ENCODE results near the gene CFAP99.

CFAP99 gene

DNA sequence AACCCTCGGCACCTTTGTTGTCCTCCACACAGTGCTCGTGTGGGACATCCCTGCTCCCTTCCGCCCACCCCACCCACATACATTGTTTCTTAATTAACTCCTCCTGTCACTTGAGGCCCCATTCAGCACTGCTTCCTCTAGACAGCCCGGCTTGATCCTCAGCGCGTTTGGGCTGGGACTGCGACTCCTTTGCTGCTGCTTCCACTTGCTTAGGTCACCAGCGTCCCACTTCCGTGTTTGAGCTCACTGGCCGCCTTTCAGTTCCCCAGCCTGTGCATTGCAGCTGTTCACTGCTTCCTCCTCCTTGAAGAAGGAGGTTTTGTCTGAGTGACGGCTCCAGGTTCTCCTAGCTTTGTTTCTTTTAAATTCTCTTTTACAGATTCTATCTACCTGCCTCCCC, 66.2 kb downstream of the CFAP99 start:
- H3K4me1 ChIP-seq (ENCODE audit: control insufficient read depth, low read length): peaks cover 62% of the 10 kb centered on the region
- peaks cover 68% of the 10 kb centered on the region for H4K20me1 ChIP-seq (ENCODE audit: control insufficient read depth, insufficient read depth, low read depth, low read length)

DNA sequence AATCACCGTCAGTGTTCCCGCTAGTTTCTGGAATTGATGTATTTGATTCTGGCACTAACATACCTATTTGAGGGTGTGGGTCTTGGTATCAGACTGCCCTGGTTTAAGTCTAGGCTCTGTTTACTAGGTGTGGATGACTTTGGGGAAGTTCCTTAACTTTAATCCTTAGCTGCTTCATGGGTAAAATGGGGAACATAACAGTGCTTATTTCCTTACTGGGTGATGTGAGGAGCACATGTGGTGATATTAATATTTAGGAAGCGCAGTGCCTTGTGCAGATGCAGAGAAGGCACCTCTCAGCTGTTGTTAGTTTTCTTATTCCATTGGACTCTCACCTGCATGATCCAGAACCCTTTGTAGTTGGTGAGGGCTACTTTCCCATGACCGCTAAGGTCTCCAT, 67.2 kb downstream of the CFAP99 start:
- Histone ChIP-seq H3K27ac (ENCODE audit: low read depth, low read length) (peak overlapping the region; percentile 80; the same call in 1 of the 2 replicates), H3K9me2 (replicated peaks; ENCODE audit: control insufficient read depth, low read length) (no peaks in the 10 kb centered on the region), H4K20me1 (ENCODE audit: control insufficient read depth, insufficient read depth, low read depth, low read length) (peaks cover 63% of the 10 kb centered on the region), H3K9me3 (ENCODE audit: control insufficient read depth, insufficient read depth, low read length) (no peaks in the 10 kb centered on the region), H3K4me3 (ENCODE audit: low read length) (no peak overlapping the region), H3F3A (ENCODE audit: control insufficient read depth, insufficient read depth) (peaks cover 28% of the 10 kb centered on the region), H3K4me2 (ENCODE audit: low read length) (peak overlapping the region; percentile 74), H3K4me1 (ENCODE audit: control insufficient read depth, low read length) (peaks cover 52% of the 10 kb centered on the region), H3K27me3 (ENCODE audit: control insufficient read depth, low read length) (no peaks in the 10 kb centered on the region), H3K36me3 (ENCODE audit: control insufficient read depth, low read length) (peaks cover 68% of the 10 kb centered on the region), H3K79me2 (ENCODE audit: control insufficient read depth, low read length) (peaks cover 96% of the 10 kb centered on the region)
- TF ChIP-seq, protein P1, sequence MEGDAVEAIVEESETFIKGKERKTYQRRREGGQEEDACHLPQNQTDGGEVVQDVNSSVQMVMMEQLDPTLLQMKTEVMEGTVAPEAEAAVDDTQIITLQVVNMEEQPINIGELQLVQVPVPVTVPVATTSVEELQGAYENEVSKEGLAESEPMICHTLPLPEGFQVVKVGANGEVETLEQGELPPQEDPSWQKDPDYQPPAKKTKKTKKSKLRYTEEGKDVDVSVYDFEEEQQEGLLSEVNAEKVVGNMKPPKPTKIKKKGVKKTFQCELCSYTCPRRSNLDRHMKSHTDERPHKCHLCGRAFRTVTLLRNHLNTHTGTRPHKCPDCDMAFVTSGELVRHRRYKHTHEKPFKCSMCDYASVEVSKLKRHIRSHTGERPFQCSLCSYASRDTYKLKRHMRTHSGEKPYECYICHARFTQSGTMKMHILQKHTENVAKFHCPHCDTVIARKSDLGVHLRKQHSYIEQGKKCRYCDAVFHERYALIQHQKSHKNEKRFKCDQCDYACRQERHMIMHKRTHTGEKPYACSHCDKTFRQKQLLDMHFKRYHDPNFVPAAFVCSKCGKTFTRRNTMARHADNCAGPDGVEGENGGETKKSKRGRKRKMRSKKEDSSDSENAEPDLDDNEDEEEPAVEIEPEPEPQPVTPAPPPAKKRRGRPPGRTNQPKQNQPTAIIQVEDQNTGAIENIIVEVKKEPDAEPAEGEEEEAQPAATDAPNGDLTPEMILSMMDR (IDR thresholded peaks at IDR 0.05; ENCODE audit: low read depth, low read length, poor library complexity, severe bottlenecking): no peak
- TF ChIP-seq EZH2phosphoT487 (IDR thresholded peaks at IDR 0.05; ENCODE audit: borderline replicate concordance, low read length): no peak

More for the DNA sequence above, 66.2 kb downstream of the CFAP99 start:
- no peaks in the 10 kb centered on the region for H3K9me2 ChIP-seq (replicated peaks; ENCODE audit: control insufficient read depth, low read length)
- H3K36me3 ChIP-seq (ENCODE audit: control insufficient read depth, low read length): peaks cover 62% of the 10 kb centered on the region
- peaks cover 96% of the 10 kb centered on the region for H3K79me2 ChIP-seq (ENCODE audit: control insufficient read depth, low read length)
- no peaks in the 10 kb centered on the region for H3K27me3 ChIP-seq (ENCODE audit: control insufficient read depth, low read length)
- no peaks in the 10 kb centered on the region for H3K9me3 ChIP-seq (ENCODE audit: control insufficient read depth, insufficient read depth, low read length)
- peak overlapping the region; percentile 55 for H3K4me3 ChIP-seq (ENCODE audit: low read length)
- peak overlapping the region; percentile 74 for H3K4me2 ChIP-seq (ENCODE audit: low read length)
- no peak for TF ChIP-seq EZH2phosphoT487 (IDR thresholded peaks at IDR 0.05; ENCODE audit: borderline replicate concordance, low read length)
- TF ChIP-seq, protein P1 (IDR thresholded peaks at IDR 0.05; ENCODE audit: low read depth, low read length, poor library complexity, severe bottlenecking): no peak
- H3F3A ChIP-seq (ENCODE audit: control insufficient read depth, insufficient read depth): peaks cover 28% of the 10 kb centered on the region
- peak overlapping the region; percentile 80 for H3K27ac ChIP-seq (ENCODE audit: low read depth, low read length)

DNA sequence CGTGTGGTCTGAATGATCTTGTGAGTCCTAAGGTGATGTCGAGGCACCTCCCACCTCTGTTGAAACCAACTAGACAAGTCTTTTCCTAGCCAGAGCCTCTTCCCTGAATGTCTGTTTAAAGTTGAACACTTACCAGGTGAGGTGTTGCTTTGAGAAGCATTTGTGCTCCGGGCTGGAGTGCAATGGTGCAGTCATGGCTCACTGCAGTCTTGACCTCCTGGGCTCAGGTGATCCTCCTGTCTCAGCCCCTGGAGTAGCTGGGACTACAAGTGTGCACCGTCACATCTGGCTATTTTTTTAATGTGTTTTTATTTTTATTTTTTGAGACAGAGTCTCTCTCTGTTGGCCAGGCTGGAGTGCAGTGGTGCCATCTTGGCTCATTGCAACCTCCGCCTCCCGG, 68.2 kb downstream of the CFAP99 start:
- peaks cover 96% of the 10 kb centered on the region for H3K79me2 ChIP-seq (ENCODE audit: control insufficient read depth, low read length)
- peaks cover 66% of the 10 kb centered on the region for H3K36me3 ChIP-seq (ENCODE audit: control insufficient read depth, low read length)
- H3K27me3 ChIP-seq (ENCODE audit: control insufficient read depth, low read length): no peaks in the 10 kb centered on the region
- no peak overlapping the region for H3K4me2 ChIP-seq (ENCODE audit: low read length)
- peaks cover 53% of the 10 kb centered on the region for H4K20me1 ChIP-seq (ENCODE audit: control insufficient read depth, insufficient read depth, low read depth, low read length)
- no peaks in the 10 kb centered on the region for H3K9me2 ChIP-seq (replicated peaks; ENCODE audit: control insufficient read depth, low read length)
- H3F3A ChIP-seq (ENCODE audit: control insufficient read depth, insufficient read depth): peaks cover 23% of the 10 kb centered on the region
- peaks cover 42% of the 10 kb centered on the region for H3K4me1 ChIP-seq (ENCODE audit: control insufficient read depth, low read length)
- no peak overlapping the region for H3K4me3 ChIP-seq (ENCODE audit: low read length)
- H3K9me3 ChIP-seq (ENCODE audit: control insufficient read depth, insufficient read depth, low read length): no peaks in the 10 kb centered on the region
- H3K27ac ChIP-seq (ENCODE audit: low read depth, low read length): no peak overlapping the region
- TF ChIP-seq EZH2phosphoT487 (IDR thresholded peaks at IDR 0.05; ENCODE audit: borderline replicate concordance, low read length): no peak
- TF ChIP-seq, protein P1 (IDR thresholded peaks at IDR 0.05; ENCODE audit: low read depth, low read length, poor library complexity, severe bottlenecking): no peak
